Adrenal gland (tissue), 5 donors: Measurements from ENCODE around the gene PRKD1.

Experiments used
- POLR2A ChIP-seq, 2 donors: fragments of 450-650 bp; IDR thresholded peaks; one replicate each; pipeline ENCODE4 v1.6.1; 2017; ENCODE audit warnings: antibody characterized with exemption in 2 of 2, mild to moderate bottlenecking in 2 of 2, moderate library complexity in 1 of 2
- TF ChIP-seq, protein P1 (sequence below), 6 experiments: fragments of 450-650 bp in 4 of 6; fragments of 200-600 bp in 2 of 6; sonication (generic) in 1 of 6; IDR thresholded peaks; 1 replicate in 5 of 6; 2 replicates in 1 of 6; pipeline versions ENCODE4 v1.5.1 to v1.8.0; 2016 to 2021; ENCODE audit warnings: antibody characterized with exemption in 6 of 6, mild to moderate bottlenecking in 2 of 6, moderate library complexity in 1 of 6
- donor health status: DM: no; HTN: no; CAD: no.

DNA sequence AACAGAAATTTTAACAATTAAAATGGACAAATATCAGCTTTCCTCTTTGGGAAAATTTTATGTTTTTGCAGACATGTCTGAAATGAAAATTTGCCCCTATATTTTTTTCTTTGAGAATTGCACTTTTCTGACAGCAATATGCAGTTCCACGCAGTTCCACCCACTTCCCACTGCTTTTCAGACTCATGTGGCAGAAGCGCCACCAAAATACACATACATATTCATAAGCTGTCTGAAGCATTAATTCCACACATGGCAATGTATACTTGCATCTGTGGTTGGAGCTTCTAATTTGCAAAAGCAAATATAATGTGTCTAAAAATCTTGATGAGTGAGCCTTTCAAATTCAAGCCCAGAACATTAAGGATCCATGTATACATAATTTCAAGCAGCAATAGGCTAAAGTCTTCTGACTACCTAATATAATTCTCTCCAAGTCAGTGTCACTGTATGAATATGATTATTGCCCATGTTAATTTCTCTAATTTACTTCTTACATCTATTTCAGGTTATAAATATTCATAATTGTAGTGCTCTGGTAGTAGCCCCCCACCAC, 129.5 kb downstream of the PRKD1 start:
- TF ChIP-seq, protein P1, sequence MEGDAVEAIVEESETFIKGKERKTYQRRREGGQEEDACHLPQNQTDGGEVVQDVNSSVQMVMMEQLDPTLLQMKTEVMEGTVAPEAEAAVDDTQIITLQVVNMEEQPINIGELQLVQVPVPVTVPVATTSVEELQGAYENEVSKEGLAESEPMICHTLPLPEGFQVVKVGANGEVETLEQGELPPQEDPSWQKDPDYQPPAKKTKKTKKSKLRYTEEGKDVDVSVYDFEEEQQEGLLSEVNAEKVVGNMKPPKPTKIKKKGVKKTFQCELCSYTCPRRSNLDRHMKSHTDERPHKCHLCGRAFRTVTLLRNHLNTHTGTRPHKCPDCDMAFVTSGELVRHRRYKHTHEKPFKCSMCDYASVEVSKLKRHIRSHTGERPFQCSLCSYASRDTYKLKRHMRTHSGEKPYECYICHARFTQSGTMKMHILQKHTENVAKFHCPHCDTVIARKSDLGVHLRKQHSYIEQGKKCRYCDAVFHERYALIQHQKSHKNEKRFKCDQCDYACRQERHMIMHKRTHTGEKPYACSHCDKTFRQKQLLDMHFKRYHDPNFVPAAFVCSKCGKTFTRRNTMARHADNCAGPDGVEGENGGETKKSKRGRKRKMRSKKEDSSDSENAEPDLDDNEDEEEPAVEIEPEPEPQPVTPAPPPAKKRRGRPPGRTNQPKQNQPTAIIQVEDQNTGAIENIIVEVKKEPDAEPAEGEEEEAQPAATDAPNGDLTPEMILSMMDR (IDR thresholded peaks at IDR 0.05): no peak
- no peak for TF ChIP-seq POLR2A (IDR thresholded peaks at IDR 0.05)
